Measurements from ENCODE around the gene MAGEF1.

Gene MAGEF1

DNA sequence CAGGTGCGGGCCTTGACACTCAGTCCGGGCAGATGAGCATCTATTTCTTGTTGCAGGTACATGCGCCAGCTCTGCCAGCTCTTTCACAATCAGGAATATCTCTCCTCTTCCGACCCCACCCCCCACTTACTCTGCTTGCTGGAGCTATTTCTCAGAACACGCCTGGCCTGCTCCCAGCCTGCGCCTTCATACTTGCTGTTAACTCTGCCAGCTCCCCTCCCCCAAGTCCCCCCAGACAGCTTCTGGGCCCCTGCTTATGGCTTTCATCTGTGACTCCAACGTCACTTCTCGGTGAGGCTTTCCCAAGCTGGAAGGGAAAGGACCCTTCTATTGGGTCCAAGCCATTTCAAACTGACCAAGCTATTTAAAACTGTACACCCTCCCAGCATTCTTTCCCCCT, 15.2 kb downstream of the MAGEF1 start:
- no peak for DNase-seq (ENCODE audit: low spot score)
- in situ Hi-C loops (cut with MboI; ENCODE audit: low pct_unique_long_range_greater_than_20kb, low sequenced_read_pairs, unreplicated experiment) = no loop called here
- TF ChIP-seq, protein P1, sequence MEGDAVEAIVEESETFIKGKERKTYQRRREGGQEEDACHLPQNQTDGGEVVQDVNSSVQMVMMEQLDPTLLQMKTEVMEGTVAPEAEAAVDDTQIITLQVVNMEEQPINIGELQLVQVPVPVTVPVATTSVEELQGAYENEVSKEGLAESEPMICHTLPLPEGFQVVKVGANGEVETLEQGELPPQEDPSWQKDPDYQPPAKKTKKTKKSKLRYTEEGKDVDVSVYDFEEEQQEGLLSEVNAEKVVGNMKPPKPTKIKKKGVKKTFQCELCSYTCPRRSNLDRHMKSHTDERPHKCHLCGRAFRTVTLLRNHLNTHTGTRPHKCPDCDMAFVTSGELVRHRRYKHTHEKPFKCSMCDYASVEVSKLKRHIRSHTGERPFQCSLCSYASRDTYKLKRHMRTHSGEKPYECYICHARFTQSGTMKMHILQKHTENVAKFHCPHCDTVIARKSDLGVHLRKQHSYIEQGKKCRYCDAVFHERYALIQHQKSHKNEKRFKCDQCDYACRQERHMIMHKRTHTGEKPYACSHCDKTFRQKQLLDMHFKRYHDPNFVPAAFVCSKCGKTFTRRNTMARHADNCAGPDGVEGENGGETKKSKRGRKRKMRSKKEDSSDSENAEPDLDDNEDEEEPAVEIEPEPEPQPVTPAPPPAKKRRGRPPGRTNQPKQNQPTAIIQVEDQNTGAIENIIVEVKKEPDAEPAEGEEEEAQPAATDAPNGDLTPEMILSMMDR (IDR thresholded peaks at IDR 0.05; ENCODE audit: extremely low read depth, insufficient read depth, missing control alignments) = no peak

DNA sequence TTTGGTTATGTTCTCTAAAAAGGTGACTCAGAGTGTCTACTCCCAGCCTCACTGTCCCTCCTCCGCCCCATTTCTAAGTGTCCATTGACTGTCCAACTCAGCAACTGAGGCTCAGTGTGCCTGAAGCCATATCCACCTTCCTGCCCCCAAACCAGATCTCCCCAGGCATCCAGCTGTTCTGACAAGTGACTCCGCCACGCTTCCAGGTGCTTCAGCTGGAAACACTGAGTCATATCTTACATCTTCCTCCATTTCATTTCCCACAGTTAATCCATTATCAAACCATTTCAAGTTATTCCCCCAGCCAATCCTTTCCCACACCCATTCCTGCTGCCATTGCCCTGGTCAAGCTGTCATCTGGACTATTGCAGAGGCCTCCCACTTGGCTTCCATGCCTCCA, 17.1 kb downstream of the MAGEF1 start:
- TF ChIP-seq, protein P1 (IDR thresholded peaks at IDR 0.05; ENCODE audit: extremely low read depth, insufficient read depth, missing control alignments) = no peak
- DNase-seq (ENCODE audit: low spot score) = no peak
- in situ Hi-C loops (cut with MboI; ENCODE audit: low pct_unique_long_range_greater_than_20kb, low sequenced_read_pairs, unreplicated experiment) = no loop called here

DNA sequence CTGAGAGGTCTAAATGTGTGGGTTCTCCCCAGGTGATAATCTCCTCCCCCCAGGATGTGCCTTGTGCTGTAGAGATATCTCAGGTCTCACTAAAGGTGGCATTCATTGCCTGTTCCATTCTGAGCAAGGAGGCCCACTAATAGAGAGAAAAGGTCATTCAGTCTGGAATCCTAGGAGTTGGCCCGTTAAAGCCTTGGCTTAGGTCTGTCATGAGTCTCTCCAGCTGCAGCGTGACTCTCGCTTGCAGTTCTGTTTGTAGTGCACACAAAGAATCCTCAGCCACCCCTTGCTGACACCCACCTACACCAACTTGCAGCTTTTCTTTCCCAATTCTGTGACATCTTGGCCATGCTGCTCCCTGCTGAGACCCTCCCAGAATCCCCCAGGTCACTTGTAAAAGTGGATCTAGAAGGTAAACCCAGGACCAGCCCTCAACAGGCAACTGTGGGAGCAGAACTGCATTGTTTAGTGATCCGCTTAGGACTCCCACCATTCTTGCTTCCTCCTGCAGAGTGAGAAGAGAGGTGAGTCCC, 17.7 kb downstream of the MAGEF1 start:
- in situ Hi-C loops (cut with MboI; ENCODE audit: low pct_unique_long_range_greater_than_20kb, low sequenced_read_pairs, unreplicated experiment) = no loop called here
- no peak for DNase-seq (ENCODE audit: low spot score)
- TF ChIP-seq, protein P1 (IDR thresholded peaks at IDR 0.05; ENCODE audit: extremely low read depth, insufficient read depth, missing control alignments) = no peak

DNA sequence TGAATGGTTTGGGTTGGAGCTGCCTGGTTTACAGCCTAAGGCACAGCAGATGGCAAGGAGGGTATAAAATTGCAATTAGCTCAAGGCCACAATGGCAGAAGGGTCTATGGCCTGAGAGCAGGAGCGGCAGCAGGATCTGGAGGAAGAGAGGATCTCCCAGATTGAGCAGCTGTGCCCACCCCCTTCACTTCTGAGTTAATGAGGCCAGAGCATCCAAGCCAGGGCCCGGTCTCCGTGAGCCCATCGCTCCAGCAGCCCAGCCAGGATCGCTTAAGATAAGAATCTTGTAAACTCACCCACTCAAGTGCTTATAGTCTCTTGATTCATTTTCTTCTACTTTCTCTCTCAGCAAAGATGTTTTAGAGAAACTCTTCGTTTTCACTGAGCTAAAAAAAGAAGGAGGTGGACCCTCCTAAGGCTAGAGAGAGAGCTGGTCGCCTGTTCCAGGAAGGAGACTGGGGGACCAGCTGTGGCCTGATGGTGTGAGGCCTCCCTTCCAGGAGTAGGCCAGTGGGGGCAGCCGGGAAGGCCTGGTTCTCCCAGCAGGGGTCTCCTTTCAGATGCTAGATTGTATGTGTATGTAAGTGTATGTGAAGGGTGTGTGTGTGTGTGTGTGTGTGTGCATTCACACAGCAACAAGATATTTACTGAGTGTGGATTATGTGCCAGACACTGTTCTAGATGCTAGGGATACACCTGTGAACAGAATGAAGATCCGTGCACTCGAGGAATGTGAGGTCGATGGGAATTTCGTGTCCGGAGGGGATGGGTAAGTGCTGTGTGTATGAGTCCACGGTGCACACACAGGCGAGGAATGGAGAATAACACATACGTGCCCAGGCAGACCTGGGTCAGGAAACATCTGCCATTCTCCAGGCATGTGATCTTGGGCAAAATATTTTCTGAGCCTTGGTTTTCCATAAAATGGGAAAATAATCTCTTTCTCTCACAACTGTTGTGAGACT, 18.6 kb downstream of the MAGEF1 start:
- DNase-seq (ENCODE audit: low spot score) = no peak
- in situ Hi-C loops (cut with MboI; ENCODE audit: low pct_unique_long_range_greater_than_20kb, low sequenced_read_pairs, unreplicated experiment) = no loop called here
- TF ChIP-seq, protein P1 (IDR thresholded peaks at IDR 0.05; ENCODE audit: extremely low read depth, insufficient read depth, missing control alignments) = no peak

DNA sequence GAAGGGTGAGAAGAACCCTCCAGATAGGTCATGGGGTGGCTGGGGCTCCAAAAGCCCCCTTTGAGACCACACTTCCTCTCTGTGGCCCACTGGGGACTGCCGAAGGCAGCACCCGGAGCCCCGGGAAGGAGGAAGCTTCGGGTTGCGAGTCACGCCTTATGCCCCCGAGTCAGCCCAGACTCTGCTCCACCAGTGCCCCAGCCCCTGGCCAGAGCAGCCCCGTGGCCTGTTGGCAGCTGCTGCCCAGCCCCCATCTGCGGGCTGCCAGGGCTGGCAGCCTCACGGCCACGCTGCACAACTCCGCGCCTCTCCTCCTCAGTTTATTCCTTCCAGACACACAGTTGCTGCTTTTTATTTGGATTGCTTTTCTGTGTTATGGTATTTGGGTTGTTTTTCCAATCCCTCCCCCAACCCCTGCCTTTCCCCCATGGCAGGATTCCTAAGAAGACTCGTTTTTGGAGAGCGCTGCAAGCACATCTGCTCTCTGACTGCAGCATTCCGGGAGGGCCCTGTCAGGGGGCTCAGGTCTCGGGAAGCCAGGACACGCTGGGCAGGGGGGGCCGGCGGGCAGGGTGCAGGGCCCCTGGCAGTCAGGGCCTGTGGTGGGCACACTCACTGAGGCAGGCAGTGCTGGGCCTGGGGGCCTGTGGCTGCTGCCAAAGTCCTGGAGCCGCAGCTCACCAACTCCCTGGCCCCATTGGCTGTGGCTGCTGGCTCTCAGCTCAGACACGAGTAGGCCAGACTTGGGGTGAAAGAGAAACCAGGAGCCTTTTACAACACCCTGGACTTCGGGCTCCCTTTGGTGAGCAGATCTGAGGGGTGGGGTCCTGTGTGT, 20.2 kb downstream of the MAGEF1 start:
- DNase-seq (ENCODE audit: low spot score) = no peak
- in situ Hi-C loops (cut with MboI; ENCODE audit: low pct_unique_long_range_greater_than_20kb, low sequenced_read_pairs, unreplicated experiment) = no loop called here
- TF ChIP-seq, protein P1 (IDR thresholded peaks at IDR 0.05; ENCODE audit: extremely low read depth, insufficient read depth, missing control alignments) = no peak

DNA sequence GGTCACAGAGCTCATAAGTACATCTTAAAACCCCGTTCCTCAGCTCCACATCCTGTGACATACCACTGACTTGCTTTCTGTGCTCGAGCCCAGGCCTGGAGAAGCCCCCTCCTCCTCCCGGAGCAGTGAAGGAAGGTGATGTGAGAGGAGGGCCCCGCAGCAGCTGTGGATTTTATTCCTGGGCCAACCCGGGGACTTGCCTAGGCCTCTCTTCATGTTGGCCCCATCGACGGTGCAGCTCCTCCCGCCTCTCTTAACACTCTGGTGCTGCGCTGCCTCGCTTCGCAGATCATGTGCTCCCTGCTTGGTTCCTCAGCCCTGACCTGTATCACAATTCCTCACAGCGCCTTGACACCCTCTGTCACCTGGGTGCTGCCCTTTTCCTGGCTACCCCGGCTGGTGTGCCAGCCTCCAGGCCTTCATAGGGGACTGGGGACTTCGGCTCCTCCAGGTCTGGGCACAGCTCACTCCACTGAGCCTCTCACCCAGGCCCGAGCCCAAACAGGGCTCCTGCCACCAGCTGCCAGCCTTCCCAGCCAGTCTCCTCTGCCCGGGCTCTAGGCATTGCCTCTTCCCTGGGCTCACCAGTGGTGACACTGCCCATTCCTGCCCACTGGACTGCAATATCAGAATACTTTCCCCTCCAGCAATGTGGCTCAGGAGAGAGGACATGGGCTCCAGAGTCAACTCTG, 21.5 kb downstream of the MAGEF1 start:
- TF ChIP-seq, protein P1 (IDR thresholded peaks at IDR 0.05; ENCODE audit: extremely low read depth, insufficient read depth, missing control alignments) = no peak
- DNase-seq (ENCODE audit: low spot score) = no peak
- in situ Hi-C loops (cut with MboI; ENCODE audit: low pct_unique_long_range_greater_than_20kb, low sequenced_read_pairs, unreplicated experiment) = no loop called here

All from GM13977 (cell line).